DMS53 treated with DMSO at 0.1 percent for 48 hours (cell line): Measurements from ENCODE around the gene PGD.
A peak's percentile ranks its signal among the peaks of the same experiment; 100 is the strongest.

Experiments
- DNase-seq: peaks from one replicate; lab custom pipeline; 2025; ENCODE audit not compliant: unreplicated experiment; lab: John Stamatoyannopoulos, UW

PGD gene

DNA sequence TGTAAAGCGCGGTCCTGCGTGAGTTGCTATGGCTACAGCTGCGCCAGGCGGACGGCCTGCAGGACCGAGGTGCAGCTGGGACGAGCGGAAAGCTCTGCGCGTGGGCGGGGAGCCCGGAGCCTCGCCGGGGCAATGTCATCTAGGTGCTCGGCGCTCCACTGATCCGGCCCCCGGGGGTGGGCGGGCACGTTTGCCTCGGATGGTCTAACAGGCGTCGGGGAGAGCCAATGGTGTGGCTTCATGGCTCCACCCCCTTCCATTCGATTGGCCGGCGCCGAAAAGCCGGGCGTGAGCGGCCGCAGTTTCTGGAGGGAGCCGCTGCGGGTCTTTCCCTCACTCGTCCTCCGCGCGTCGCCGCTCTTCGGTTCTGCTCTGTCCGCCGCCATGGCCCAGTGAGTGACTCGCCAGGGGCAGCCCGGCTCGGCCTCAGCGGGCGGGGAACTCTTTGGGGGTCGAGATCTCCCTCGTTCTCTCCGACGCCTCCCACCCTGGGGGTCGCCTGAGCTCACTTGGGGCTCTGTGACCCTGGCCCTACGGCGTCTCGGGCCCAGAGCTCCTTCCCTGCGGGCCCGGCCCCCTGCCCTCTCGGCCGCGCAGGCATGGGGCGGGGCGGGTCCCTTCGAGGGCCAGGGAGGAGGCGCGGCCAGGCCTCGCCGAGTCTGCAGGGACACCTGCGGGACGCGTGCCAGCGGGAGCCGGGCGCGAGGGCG lies at the start of gene PGD:
Gene PGD, plus strand, starts transcription at position 331 of the 710 bp plus-strand sequence. Its CDS starts 54 bp downstream, at position 385.
- peak; percentile 97 for DNase-seq

DNA sequence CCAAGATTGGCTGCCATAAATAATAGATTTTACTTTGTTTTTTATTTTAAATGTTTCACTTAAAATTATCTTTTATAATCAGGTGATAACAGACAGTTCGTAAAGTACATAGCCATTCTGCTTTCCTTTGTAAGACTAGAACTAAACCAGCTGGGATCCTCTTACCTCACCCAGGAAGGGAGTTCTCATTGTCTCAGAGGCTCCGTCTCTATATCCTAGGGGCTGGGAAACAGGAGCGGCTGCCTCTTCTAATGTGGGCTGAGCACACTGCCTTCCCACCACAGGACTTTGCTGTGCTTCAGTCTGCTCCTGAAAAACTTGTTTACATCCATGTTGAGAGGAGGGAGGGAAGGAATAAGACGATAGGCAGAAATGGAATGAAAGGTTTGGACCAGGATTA lies 45.6 kb upstream of the PGD start:
- no peak for DNase-seq

DNA sequence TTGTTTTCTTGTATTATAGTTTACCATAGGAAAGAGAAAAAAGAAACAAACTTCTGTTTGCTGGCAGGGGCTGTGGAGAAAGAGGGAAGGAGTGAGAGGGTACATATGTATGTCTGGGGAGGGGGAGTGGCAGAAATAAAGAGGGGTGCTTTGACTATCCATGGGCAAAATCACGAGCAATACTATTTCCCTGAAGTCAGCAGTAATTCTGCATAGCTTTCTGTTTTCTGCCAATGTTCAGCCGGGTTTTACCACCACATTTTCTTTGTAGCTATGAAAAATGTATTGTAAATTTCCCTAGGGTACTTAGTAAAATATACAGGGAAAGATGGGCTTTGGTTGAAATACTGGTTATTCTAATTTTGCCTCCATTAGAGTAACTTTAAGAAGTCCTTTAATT lies 45.2 kb upstream of the PGD start:
- DNase-seq = no peak

DNA sequence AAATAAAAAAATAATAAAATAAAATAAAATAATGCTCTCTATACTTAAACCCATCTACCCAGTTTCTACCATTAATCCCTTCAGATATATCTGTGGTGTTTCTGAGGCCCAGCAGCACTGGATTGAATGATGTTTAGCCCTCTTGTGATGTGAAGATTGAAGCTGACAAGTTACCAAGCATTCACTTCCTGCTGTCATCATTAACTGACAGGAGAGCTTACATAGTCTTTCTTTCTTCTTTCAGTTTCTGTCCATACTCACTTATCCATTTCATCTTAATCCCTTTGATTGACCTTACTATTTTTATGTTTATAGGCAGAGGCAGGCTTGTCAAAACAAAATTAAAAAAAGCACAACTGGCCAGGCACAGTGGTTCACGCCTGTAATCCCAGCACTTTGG lies 38.8 kb upstream of the PGD start:
- no peak for DNase-seq

DNA sequence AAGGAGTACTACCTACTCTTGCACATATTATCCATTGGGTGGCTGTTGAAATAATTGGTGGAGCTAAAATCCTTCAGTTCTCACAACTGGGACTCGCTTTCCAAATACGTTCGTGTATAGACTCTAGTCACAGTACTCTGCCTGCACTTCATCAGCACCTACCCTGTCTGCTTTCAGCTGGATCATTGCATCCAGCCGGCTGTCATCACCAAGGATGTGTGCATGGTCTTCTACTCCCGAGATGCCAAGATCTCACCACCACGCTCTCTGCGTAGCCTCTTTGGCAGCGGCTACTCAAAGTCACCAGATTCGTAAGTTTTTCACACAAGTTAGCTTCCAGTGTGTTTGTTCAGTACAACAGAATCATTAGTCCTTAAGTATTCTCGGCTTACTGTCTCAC lies 37.3 kb upstream of the PGD start:
- no peak for DNase-seq

DNA sequence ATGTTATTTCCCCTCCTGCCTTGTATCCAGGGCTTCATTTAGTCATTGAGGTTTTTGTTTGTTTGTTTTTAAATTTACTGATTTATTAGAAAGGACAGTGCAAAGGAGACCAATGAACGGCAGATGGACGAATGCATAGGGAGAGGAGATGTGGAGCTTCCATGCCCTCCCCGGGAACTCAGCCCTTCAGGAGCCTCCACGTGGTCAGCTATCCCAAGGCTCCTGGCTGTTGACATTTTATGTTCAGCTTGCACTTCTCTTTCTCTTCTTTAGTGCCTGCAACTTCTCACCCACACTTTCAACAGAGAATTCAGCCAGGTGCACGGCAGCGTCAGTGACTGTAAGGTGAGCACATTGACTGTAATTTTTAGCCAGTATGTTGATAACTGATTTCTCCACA lies 30.7 kb upstream of the PGD start:
- DNase-seq = no peak

DNA sequence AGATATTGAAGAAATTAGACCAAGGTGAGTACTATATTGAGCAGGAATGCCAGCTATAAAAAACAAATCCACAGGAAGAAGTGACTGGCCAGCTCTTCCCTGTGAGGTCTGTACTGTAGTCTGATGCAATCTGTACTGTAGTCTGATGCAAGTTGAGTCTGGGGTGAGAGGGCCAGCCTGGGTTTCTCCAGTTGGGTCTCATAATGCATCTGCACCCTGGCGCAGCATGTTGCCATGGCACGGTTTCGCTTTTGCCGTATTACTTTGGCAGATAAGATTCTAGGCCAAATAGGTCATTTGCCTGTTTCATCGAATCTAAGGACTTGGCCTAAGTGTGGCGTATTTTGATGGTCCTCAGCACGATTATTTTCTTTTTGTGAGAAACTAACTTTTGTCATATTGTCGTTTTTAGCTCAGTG lies 24.4 kb upstream of the PGD start:
- no peak for DNase-seq

DNA sequence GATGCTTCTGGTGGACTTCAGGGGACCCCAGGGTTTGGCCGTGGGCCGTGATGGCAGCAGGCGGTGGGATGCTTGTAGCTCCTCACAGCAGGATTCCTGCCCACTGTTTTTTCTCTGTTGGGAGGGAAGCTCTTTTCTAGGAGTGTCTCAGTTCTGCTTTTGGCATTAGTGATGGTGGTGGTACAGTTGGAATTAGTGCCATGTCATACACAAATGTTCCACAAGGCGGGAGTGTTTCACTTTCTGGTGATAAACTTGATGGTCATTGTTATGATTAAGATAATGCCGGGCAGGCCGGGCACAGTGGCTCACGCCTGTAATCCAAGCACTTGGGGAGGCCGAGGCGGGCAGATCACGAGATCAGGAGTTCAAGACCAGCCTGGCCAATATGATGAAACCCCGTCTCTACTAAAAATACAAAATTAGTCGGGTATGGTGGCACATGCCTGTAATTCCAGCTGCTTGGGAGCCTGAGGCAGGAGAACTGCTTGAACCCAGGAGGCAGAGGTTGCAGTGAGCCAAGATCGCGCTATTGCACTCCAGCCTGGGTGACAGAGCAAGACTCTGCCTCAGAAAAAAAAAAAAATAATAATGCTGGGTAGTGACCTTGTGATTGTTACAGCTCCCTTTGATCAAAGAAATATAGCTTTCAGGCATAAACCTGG lies 21.4 kb upstream of the PGD start:
- DNase-seq = peak; percentile 63

DNA sequence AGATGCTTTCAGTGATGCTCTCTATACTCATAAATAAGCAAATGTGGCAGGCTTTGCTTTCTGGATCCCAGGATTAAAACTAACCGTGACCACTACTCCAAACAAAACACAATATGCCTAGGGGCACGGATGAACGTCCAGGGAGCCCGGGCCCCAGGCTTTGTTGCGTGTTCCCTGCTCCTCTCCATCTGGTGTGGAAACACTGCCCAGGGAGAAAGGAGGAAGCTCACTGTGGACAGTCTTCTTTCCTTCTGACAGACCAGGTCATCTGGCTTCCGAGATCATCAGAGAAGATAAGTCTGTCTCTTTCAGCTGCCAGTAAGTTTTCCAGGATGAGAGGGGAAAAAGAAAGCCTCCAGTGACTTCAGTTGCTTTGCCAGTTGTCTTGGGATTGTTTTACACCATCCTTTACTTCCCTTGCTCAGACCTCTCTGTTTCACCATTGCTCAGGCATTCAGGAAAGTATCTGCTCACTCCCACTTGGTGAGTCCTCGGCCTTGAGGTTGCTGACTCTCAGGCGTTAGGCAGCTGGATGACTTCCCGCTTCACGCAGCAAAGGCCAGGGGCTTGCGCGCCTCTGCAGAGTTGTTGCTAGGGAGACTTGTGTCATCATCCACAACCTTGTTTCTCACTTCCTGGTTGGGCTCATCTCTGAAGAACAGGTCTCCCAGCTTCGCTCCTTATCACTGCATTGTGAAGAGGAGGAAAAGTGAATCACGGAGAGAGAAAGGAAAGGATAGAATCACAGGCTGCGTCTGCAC lies 20.6 kb upstream of the PGD start:
- DNase-seq = peak; percentile 20

DNA sequence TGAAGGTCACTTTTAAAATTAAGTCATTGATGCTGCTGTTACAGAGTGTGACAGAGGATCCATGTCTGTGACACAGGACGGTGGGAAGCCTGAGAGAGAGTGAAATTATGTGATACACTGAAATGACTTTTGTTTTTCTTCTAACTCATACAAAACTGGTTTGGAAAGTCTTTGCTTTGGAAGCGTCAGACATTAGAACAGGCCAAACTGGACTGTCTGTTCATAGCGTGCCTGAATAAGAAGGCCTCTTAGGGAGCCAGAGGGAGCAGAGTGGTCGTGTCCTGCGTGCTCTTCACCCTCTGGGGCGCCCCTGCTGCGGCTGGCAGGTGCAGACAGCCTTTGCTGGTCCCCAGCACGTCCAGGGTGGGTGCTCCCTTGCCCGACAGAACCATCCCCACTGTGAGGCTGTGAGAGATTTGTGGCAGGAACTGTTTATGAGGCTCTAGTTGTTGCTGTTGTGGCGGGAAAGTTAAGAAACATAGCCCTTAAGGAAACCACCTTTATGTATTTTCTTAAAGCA lies 19.7 kb upstream of the PGD start:
- no peak for DNase-seq

DNA sequence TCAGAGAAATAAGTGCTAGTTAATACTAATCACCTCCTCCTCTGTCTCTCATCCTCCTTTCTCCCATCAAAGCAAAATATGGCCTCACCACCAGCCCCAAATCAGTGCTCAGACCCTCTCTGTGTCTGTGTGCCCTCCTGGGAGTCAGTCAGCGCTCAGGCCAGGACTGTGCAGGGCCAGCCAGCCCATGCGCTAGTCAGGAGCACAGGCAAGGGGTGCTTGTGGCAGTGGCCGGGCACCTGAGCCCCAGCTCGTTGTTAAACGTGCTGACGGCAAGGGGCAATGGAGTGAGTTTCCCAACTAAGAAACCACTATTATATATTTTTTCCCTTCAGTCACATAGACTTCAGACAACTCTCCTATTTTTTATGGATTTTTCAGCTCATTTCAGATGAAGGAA lies 19.2 kb upstream of the PGD start:
- DNase-seq = no peak

DNA sequence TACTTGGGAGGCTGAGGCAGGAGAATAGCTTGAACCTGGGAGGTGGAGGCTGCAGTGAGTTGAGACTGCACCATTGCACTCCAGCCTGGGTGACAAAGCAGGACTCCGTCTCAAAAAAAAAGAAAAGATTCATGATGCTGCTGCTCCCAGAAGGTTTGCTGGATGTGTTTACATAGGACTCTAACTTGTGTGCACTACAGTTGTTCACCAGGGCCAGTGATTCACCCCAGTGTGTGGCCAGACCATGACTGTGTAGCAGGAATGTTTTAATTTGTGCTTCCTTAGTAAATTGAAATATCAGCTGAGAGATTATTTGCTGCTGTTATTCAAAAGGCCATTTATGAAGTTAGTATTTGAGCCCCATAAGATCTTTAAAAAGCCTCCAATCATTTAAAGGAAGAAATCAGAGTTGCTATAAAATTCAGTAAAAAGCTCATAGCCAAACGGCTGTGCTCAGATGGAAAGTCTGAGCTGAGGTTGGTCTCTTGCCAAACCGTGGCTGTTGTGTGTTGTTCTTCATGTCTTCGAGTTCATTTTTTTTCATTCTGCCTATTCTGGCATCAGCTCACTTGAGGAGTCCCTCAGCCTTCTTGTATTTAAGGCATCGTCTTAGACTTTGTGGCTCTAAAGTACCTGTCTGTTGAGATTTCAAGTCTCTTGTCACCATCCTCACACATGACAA lies 18.1 kb upstream of the PGD start:
- no peak for DNase-seq

DNA sequence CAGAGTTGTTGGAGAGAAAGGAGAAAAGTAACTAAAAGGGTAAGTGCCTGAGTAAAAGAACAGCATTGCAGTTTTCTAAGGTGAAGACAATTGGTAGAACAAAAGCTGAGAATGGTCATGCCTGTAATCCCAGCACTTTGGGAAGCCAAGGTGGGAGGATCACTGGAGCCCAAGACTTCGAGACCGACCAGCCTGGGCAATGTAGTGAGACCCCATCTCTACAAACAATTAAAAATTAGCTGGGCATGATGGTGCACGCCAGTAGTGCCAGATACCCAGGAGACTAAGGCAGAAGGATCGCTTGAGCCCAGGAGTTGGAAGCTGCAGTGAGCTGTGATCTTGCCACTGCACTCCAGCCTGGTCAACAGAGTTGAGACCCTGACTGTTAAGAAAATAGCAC lies 15.2 kb upstream of the PGD start:
- DNase-seq = no peak

DNA sequence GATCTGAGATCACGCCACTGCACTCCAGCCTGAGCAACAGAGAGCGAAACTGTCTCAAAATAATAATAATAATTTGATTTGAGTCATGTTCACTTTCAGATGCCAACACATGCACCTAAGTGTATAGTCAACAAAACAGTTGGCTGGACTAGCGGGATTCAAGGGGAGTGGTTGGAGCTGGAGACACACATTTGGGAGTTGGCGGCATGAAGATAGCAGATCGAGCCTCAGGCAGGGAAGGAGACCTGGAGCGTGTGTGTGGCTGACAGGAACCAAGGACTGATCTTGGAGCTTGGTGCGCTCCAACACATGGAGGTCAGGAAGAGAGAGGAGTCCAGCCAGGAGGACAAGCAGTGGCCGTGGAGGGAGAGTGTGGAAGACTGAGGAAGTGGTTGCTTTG lies 14.6 kb upstream of the PGD start:
- no peak for DNase-seq

DNA sequence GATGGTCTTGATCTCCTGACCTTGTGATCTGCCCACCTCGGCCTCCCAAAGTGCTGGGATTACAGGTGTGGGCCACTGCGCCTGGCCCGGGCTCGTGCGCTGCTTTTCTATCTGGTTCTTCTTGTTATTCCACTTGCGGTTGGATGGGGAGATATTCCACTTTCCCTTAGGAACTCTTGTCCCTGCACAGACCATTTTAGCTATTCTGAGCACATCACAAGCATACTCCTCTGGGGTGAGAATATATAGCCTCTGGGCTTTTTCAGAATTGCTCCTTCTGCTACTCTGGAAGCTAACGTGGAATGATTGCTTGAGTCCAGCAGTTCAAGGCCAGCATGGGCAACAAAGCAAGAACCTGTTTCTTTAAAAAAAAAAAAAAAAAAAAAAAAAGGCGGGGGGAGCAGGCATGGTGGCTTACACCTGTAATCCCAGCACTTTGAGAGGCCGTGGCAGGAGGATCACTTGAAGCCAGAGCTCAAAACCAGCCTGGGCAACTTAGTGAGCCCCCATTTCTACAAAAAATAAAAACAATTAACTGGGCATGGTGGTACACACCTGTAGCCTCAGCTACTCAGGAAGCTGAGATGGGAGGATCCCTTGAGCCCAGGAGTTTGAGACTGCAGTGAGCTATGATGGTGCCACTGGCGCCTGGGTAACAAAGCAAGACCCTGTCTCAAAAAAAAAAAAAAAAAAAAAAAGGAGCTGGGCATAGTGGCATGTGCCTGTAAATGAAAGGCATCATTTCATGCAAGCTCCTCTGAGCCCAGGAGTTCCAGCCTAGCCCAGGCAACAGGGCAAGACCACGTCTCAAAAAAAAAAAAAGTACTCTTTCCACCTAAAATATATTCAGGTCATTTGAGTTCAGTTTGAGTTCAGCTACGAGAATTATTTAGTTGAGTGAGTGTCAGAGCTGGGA lies 11.8 kb upstream of the PGD start:
- DNase-seq = no peak

DNA sequence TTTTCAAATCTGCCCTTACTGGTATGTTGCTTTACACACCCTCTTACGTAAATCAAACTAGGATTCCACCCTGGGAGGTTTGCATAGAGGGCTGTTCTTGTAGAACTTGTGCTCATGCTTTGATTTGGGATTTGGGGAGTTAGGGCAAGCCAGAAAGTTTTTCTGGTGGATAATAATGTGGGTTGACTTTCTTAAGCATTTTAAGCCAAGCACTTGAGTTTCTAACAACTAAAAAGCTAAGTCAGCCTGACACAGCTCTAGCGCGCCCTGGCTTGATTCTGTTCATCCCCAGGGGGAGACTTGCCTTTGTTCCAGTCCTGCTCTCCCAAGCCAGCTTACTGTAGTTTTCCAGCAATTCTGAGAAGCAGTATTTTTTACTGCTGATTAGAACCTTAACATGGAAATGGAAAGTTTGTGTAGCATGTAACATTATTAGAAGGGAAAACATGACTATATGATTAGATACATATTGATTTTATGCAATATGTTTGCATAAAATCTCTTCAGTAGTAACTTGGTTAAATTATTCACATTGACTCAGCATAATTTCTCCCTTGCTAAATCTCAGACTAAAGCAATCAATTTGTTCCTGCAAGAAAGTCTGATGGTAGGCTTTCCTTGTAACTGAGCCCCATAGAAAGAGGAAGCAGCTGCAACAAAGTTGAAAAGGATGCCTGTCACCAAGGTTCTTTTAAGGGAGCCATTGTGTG lies 11.0 kb upstream of the PGD start:
- DNase-seq = no peak

DNA sequence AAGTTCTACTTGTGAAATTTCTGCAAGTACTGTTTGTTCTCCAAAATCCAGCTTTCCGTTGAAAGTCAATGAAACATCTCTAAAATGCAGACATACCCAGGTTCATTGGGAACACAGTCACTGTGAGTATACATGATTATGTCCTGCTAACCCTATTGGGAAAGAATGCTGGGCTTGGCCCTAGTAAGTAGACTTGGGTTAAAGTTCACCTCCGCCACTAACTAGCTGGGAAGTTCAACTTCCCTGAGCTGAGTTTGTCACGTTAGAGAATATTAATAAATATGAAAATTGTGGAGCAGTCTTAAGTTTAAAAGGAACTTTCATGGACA lies 10.5 kb upstream of the PGD start:
- no peak for DNase-seq

DNA sequence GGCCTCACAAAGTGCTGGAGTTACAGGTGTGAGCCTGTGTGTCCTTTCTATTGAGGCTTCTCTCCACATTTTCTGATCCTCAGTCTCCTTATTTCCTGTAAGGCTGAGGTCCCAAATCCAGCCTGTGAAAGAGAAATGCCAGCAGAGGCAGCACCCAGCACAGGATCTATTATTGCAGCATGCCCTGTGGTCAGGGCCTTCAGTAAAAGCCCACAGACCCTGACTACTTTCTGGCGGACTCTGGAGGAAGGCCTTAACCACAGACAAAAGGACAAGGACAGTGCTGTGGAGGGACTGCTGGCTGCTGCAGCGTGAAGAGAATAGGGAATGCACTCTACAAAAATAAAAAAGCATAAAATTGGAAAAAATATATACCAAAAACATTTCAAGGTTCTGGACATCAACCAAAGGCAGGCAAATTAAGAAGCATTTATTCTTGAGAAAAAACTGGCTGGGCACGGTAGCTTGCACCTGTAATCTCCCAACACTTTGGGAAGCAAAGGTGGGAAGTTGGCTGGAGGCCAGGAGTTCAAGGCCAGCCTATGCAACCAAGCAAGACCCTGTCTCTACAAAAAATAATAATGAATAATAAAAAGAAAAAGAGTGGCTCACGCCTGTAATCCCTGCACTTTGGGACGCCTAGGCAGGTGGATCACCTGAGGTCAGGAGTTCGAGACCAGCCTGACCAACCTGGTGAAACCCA lies 9.4 kb upstream of the PGD start:
- no peak for DNase-seq

DNA sequence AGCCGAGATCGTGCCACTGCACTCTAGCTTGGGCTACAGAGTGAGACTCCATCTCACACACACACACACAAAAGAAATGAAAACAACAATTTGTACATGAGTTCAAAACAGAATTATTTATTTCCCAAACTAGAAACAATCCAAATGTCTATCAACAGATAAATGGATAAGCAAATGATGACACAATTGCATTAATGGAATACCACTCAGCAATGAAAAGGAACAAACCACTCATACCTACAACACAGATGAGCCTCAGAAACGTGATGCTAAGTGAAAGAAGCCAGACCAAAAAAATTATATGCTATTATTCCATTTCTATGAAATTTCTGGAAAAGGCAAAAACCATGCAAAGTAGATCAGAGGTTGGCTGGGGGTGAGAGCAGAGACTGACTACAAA lies 2.0 kb upstream of the PGD start:
- DNase-seq = no peak
